HL-60 (cell line): ENCODE measurements around the gene FAM171A1.

Experiments used
- DNase-seq, 2 experiments: peaks; one replicate each; pipeline ENCODE4 v3.0.0-alpha.2; 2010 to 2020; ENCODE audit warnings: low read depth in 1 of 2, low spot score in 1 of 2
- H3K27ac ChIP-seq: fragments of 250-450 bp; sonication (Bioruptor Pico); replicated peaks from 2 replicates; pipeline ENCODE4 v1.5.1; 2020; ENCODE audit warnings: mild to moderate bottlenecking, moderate library complexity
- H3K27me3 ChIP-seq: fragments of 250-450 bp; sonication (Bioruptor Pico); 2 replicates; pipeline ENCODE4 v1.5.1; 2021; ENCODE audit warnings: mild to moderate bottlenecking, moderate library complexity; ENCODE audit not compliant: insufficient read depth, poor library complexity, severe bottlenecking
- H3K4me3 ChIP-seq: replicated peaks from 2 replicates; pipeline ENCODE4 v1.5.1; 2011; ENCODE audit warnings: mild to moderate bottlenecking, control low read depth, low read length; ENCODE audit not compliant: insufficient read depth
- CTCF ChIP-seq: IDR thresholded peaks from one replicate; pipeline ENCODE4 v1.5.1; 2011; ENCODE audit warnings: low read length, control low read depth, inconsistent platforms; ENCODE audit not compliant: insufficient read depth
- GABPA ChIP-seq: IDR thresholded peaks from 2 replicates; pipeline ENCODE4 v1.6.1; 2012; ENCODE audit warnings: low read depth
- POLR2AphosphoS5 ChIP-seq: IDR thresholded peaks from 2 replicates; pipeline ENCODE4 v1.6.1; 2012; ENCODE audit warnings: low read depth
- REST ChIP-seq: IDR thresholded peaks from 2 replicates; pipeline ENCODE4 v1.6.1; 2012; ENCODE audit warnings: low read depth; ENCODE audit not compliant: insufficient replicate concordance
- SPI1 ChIP-seq: IDR thresholded peaks from 2 replicates; pipeline ENCODE4 v1.6.1; 2012; ENCODE audit warnings: low read depth, mild to moderate bottlenecking, borderline replicate concordance

The FAM171A1 gene

GRCh38 chr10:15293862-15294842 is 76.9 kb downstream of the FAM171A1 start:
- DNase-seq = no peak

GRCh38 chr10:15290671-15291070 is 80.4 kb downstream of the FAM171A1 start:
- TF ChIP-seq CTCF = no peak
- no peak for TF ChIP-seq GABPA
- no peak for TF ChIP-seq POLR2AphosphoS5
- no peak for TF ChIP-seq SPI1
- TF ChIP-seq REST = no peak
- no peaks in the 10 kb centered on the region for H3K27me3 ChIP-seq
- no peak for DNase-seq
- H3K27ac ChIP-seq = no peak overlapping the region
- H3K4me3 ChIP-seq = no peak overlapping the region

More at GRCh38 chr10:15293862-15294842, 76.9 kb downstream of the FAM171A1 start:
- Histone ChIP-seq H3K4me3 (no peak overlapping the region), H3K27me3 (no peaks in the 10 kb centered on the region), H3K27ac (no peak overlapping the region)
- TF ChIP-seq POLR2AphosphoS5 = no peak

GRCh38 chr10:15290150-15290549 is 80.9 kb downstream of the FAM171A1 start:
- Histone ChIP-seq H3K4me3 (no peak overlapping the region), H3K27me3 (no peaks in the 10 kb centered on the region), H3K27ac (no peak overlapping the region)
- no peak for TF ChIP-seq CTCF
- TF ChIP-seq GABPA = no peak
- DNase-seq = peak in 1 of 2 experiments; percentile 0

GRCh38 chr10:15280974-15281373 is 90.1 kb downstream of the FAM171A1 start:
- TF ChIP-seq CTCF (no peak), REST (no peak), POLR2AphosphoS5 (no peak), SPI1 (no peak)
- H3K27ac ChIP-seq = no peak overlapping the region
- H3K4me3 ChIP-seq = no peak overlapping the region
- DNase-seq = no peak
- H3K27me3 ChIP-seq = no peaks in the 10 kb centered on the region
